ENCODE measurements around the gene APOL6. TPM values are rescaled to one million over a fixed set of nuclear protein-coding genes. Genes with fewer than 3 reads are reported as not detected.

The APOL6 gene
- total and polyA plus RNA-seq, 2 experiments from 2014 or later = 2.7 to 19.6 TPM

DNA sequence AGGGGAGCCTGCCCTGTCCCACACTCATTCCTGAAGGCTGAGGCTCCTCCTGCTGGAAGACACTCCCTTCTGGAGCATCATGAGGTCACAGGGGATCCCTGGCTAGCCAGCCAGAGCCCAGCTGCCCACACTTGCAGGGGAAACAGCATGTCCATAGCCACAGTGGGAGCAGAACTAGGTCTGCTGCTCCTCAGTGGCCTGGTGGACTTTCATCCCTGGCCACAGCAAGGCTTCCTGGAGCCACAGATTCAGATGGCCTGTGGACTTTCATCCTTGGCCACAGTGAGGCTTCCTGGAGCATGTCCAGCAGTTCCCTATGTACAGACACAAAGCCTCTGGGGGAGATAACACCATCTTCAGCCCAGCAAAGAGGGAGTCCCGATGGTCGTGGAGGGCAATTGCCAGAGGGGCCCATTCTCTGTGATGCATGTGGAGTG is 5.9 kb upstream of the APOL6 start:
- H3K36me3 ChIP-seq (replicated peaks; ENCODE audit: insufficient read depth, low read depth) = no peaks in the 10 kb centered on the region
- H3K27ac ChIP-seq = no peak overlapping the region
- no peaks in the 10 kb centered on the region for H3K27me3 ChIP-seq
- WGBS (ENCODE audit: low lambda C conversion rate, missing lambda C conversion rate) = 58% methylated on average over 2 of the region's 2 CpGs
- H3K4me2 ChIP-seq = no peak overlapping the region
- no peaks in the 10 kb centered on the region for H3K79me2 ChIP-seq
- no peaks in the 10 kb centered on the region for H4K20me1 ChIP-seq (ENCODE audit: insufficient read depth, poor library complexity, severe bottlenecking)
- no peaks in the 10 kb centered on the region for H3K9me3 ChIP-seq (ENCODE audit: low read depth)
- H2AFZ ChIP-seq = no peak overlapping the region
- no peaks in the 10 kb centered on the region for H3K9me2 ChIP-seq (replicated peaks; ENCODE audit: insufficient read depth)
- no peak overlapping the region for H3K4me3 ChIP-seq
- H3K4me1 ChIP-seq (ENCODE audit: insufficient read depth) = peaks cover 23% of the 10 kb centered on the region
- TF ChIP-seq CTCF (IDR thresholded peaks at IDR 0.05; ENCODE audit: poor library complexity) (no peak), EZH2phosphoT487 (IDR thresholded peaks at IDR 0.05; ENCODE audit: low read depth, severe bottlenecking, unreplicated experiment) (no peak), EZH2 (IDR thresholded peaks at IDR 0.05; ENCODE audit: borderline replicate concordance) (no peak)
- DNase-seq (ENCODE audit: low spot score) = peak; percentile 44

- Histone ChIP-seq H3K4me3 (no peak overlapping the region), H3K27me3 (no peaks in the 10 kb centered on the region), H3K9me3 (ENCODE audit: low read depth) (no peaks in the 10 kb centered on the region), H3K4me2 (no peak overlapping the region), H3K36me3 (replicated peaks; ENCODE audit: insufficient read depth, low read depth) (no peaks in the 10 kb centered on the region), H2AFZ (no peak overlapping the region), H3K27ac (no peak overlapping the region), H3K4me1 (ENCODE audit: insufficient read depth) (peaks cover 20% of the 10 kb centered on the region), H3K9me2 (replicated peaks; ENCODE audit: insufficient read depth) (no peaks in the 10 kb centered on the region), H4K20me1 (ENCODE audit: insufficient read depth, poor library complexity, severe bottlenecking) (no peaks in the 10 kb centered on the region), H3K79me2 (peaks cover under 1% of the 10 kb centered on the region)
- DNase-seq (ENCODE audit: low spot score) = no peak
- TF ChIP-seq CTCF (IDR thresholded peaks at IDR 0.05; ENCODE audit: poor library complexity) = no peak
- TF ChIP-seq EZH2phosphoT487 (IDR thresholded peaks at IDR 0.05; ENCODE audit: low read depth, severe bottlenecking, unreplicated experiment) = no peak
- TF ChIP-seq EZH2 (IDR thresholded peaks at IDR 0.05; ENCODE audit: borderline replicate concordance) = no peak
- WGBS (ENCODE audit: low lambda C conversion rate, missing lambda C conversion rate) = 100% methylated on average over 1 of the region's 1 CpG
Measured at GRCh38 chr22:35643991-35644390, 4.3 kb upstream of the APOL6 start.

DNA sequence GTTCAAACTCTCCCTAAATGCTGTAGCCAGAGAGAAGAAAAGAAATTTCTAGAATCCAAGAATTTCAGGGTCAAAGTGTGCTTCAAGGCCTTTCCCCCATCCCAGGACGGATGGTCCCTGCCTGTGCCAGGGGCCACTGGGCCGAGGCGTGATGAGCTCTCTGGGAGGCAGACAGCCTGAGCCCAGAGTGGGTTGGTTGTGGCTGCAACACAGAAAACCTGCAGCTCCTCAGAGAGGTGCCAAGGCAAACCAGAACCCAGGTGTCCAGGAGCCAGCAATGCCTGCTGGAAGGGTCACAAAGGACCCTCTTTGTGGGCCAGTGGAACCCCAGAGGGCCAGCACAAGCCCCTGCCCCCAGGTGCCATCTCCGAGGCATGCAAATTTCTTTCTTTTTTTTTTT is 2.6 kb upstream of the APOL6 start:
- no peaks in the 10 kb centered on the region for H4K20me1 ChIP-seq (ENCODE audit: insufficient read depth, poor library complexity, severe bottlenecking)
- peaks cover 17% of the 10 kb centered on the region for H3K79me2 ChIP-seq
- H3K36me3 ChIP-seq (replicated peaks; ENCODE audit: insufficient read depth, low read depth) = no peaks in the 10 kb centered on the region
- H3K9me3 ChIP-seq (ENCODE audit: low read depth) = no peaks in the 10 kb centered on the region
- H2AFZ ChIP-seq = no peak overlapping the region
- no peak overlapping the region for H3K4me2 ChIP-seq
- peaks cover 20% of the 10 kb centered on the region for H3K4me1 ChIP-seq (ENCODE audit: insufficient read depth)
- no peaks in the 10 kb centered on the region for H3K27me3 ChIP-seq
- TF ChIP-seq EZH2phosphoT487 (IDR thresholded peaks at IDR 0.05; ENCODE audit: low read depth, severe bottlenecking, unreplicated experiment) = no peak
- no peak for TF ChIP-seq CTCF (IDR thresholded peaks at IDR 0.05; ENCODE audit: poor library complexity)
- no peak for TF ChIP-seq EZH2 (IDR thresholded peaks at IDR 0.05; ENCODE audit: borderline replicate concordance)
- no peak overlapping the region for H3K27ac ChIP-seq
- no peaks in the 10 kb centered on the region for H3K9me2 ChIP-seq (replicated peaks; ENCODE audit: insufficient read depth)
- no peak overlapping the region for H3K4me3 ChIP-seq
- no peak for DNase-seq (ENCODE audit: low spot score)
- WGBS (ENCODE audit: low lambda C conversion rate, missing lambda C conversion rate) = 95% methylated on average over 4 of the region's 4 CpGs
